K562 (cell line): ENCODE data around the gene WWOX. TPM values are rescaled to one million over a fixed set of nuclear protein-coding genes. Genes with fewer than 3 reads are reported as not detected.

Source experiments
- ATAC-seq: fragments of 200-7000 bp; cut with Tn5 transposase; 3 replicates; pipeline ENCODE4 v1.9.1; 2020; ENCODE audit warnings: moderate library complexity
- BruUV-seq: library from RNA; stranded (reverse); fragments of 400-500 nt; replicated peaks from 2 replicates; lab custom pipeline; 2021; lab: Mats Ljungman, UMichigan
- CTCF ChIA-PET: fragments of 300-600 bp; formaldehyde crosslinking; extraction: SDS; loops from one replicate; lab custom pipeline; 2021; ENCODE audit warnings: low intra/inter-chr PET ratio; lab: Yijun Ruan, JAX
- POLR2A ChIA-PET: fragments of 300-600, 350-650 bp; sonication (Branson Sonifier 250); formaldehyde crosslinking; extraction: SDS; loops from one replicate; lab custom pipeline; 2021; ENCODE audit warnings: antibody characterized with exemption, inconsistent platforms; lab: Yijun Ruan, JAX
- DNase-seq, 4 experiments: peaks; one replicate each; pipeline versions ENCODE4 v3.0.0 to v3.0.0-alpha.2; 2011 to 2018; ENCODE audit warnings: low spot score in 3 of 4, mixed read lengths in 3 of 4; ENCODE audit errors: extremely low read depth in 1 of 4
- FAIRE-seq: peaks from 2 replicates; lab custom pipeline; 2011; peaks lifted over from hg19 to GRCh38; lab: Jason Lieb, UNC
- H2AFZ ChIP-seq: 2 replicates; pipeline ENCODE4 v1.6.0; 2011; ENCODE audit warnings: low read depth, low read length, control low read depth, inconsistent platforms
- H3K27ac ChIP-seq: fragments of 200-600 bp; 3 replicates; pipeline ENCODE4 v1.8.0; 2011; ENCODE audit warnings: low read depth, mild to moderate bottlenecking, control low read depth, inconsistent platforms, low read length, moderate library complexity, mixed read lengths; ENCODE audit errors: extremely low read depth
- H3K27me3 ChIP-seq, 2 experiments: fragments of 300-600 bp in 1 of 2; 2 replicates in 1 of 2; 3 replicates in 1 of 2; pipeline versions ENCODE4 v1.6.0 to v1.8.0; 2011; ENCODE audit warnings: inconsistent platforms in 2 of 2, low read length in 2 of 2, mild to moderate bottlenecking in 1 of 2, mixed read lengths in 1 of 2, moderate library complexity in 1 of 2; ENCODE audit not compliant: control insufficient read depth in 2 of 2, insufficient read depth in 2 of 2
- H3K36me3 ChIP-seq: fragments of 300-600 bp; 3 replicates; pipeline ENCODE4 v1.8.0; 2011; ENCODE audit warnings: mild to moderate bottlenecking, low read length, inconsistent platforms; ENCODE audit not compliant: control insufficient read depth, insufficient read depth
- H3K4me1 ChIP-seq, 2 experiments: fragments of 200-600 bp in 1 of 2; replicated peaks in 1 of 2; 2 replicates in 1 of 2; 3 replicates in 1 of 2; pipeline versions ENCODE4 v1.5.1 to v1.8.0; 2011; ENCODE audit warnings: inconsistent platforms in 2 of 2, low read length in 2 of 2, mild to moderate bottlenecking in 1 of 2, mixed read lengths in 1 of 2, moderate library complexity in 1 of 2; ENCODE audit not compliant: control insufficient read depth in 2 of 2, insufficient read depth in 2 of 2
- H3K4me2 ChIP-seq: 2 replicates; pipeline ENCODE4 v1.6.1; 2011; ENCODE audit warnings: low read length, control low read depth, inconsistent platforms, mixed read lengths; ENCODE audit not compliant: insufficient read depth
- H3K4me3 ChIP-seq: fragments of 200-600 bp; sonication (generic), shearing (Covaris generic); 2 replicates; pipeline ENCODE4 v1.5.1; 2016; ENCODE audit warnings: control low read depth, inconsistent platforms
- H3K79me2 ChIP-seq: fragments of 200-600 bp; 3 replicates; pipeline ENCODE4 v1.8.0; 2011; ENCODE audit warnings: low read length, inconsistent platforms; ENCODE audit not compliant: control insufficient read depth, insufficient read depth
- H3K9ac ChIP-seq, 2 experiments: 2 replicates each; pipeline versions ENCODE4 v1.6.0 to v1.6.1; 2011; ENCODE audit warnings: low read depth in 2 of 2, low read length in 2 of 2, control low read depth in 1 of 2, inconsistent platforms in 1 of 2, mild to moderate bottlenecking in 1 of 2, mixed read lengths in 1 of 2; ENCODE audit not compliant: insufficient read depth in 1 of 2
- H3K9me1 ChIP-seq: one replicate; pipeline ENCODE4 v1.6.0; 2011; ENCODE audit warnings: inconsistent platforms, mild to moderate bottlenecking, low read length, moderate library complexity; ENCODE audit not compliant: control insufficient read depth, insufficient read depth
- H3K9me3 ChIP-seq: replicated peaks from 2 replicates; pipeline ENCODE4 v1.5.1; 2011; ENCODE audit warnings: low read depth, low read length, inconsistent platforms; ENCODE audit not compliant: control insufficient read depth, insufficient read depth
- H4K20me1 ChIP-seq: replicated peaks from 2 replicates; pipeline ENCODE4 v1.6.1; 2011; ENCODE audit warnings: low read length, inconsistent platforms, mixed read lengths; ENCODE audit not compliant: control insufficient read depth, insufficient read depth
- COPS2 ChIP-seq: fragments of 450-650 bp; conservative IDR thresholded peaks from 2 replicates; pipeline ENCODE4 v1.6.1; 2016; ENCODE audit warnings: mild to moderate bottlenecking, moderate library complexity
- DNMT1 ChIP-seq: fragments of 450-650 bp; IDR thresholded peaks from 2 replicates; pipeline ENCODE4 v1.6.1; 2016; ENCODE audit warnings: antibody characterized with exemption, mild to moderate bottlenecking
- E2F6 ChIP-seq, 2 experiments: IDR thresholded peaks; 2 replicates each; pipeline ENCODE4 v1.6.1; 2011; ENCODE audit warnings: borderline replicate concordance in 1 of 2, control low read depth in 1 of 2, low read depth in 1 of 2, low read length in 1 of 2, mild to moderate bottlenecking in 1 of 2, mixed read lengths in 1 of 2, moderate library complexity in 1 of 2; ENCODE audit not compliant: insufficient read depth in 1 of 2, insufficient read length in 1 of 2, poor library complexity in 1 of 2, severe bottlenecking in 1 of 2; ENCODE audit errors: extremely low read depth in 1 of 2
- FOXK1 ChIP-seq: sonication (generic); formaldehyde crosslinking; IDR thresholded peaks from 2 replicates; pipeline ENCODE4 v1.8.0; 2022; ENCODE audit warnings: missing genetic modification reagents, mild to moderate bottlenecking, borderline replicate concordance
- FUS ChIP-seq: fragments of 200-400 bp; formaldehyde crosslinking; optimal IDR thresholded peaks from 2 replicates; pipeline ENCODE3; 2017; ENCODE audit warnings: low read depth, low read length
- HMG20B ChIP-seq: fragments of 250-450 bp; sonication (Bioruptor Pico); IDR thresholded peaks from 2 replicates; pipeline ENCODE4 v1.5.0; 2021; ENCODE audit warnings: mild to moderate bottlenecking
- ILF3 ChIP-seq: fragments of 450-650 bp; IDR thresholded peaks from 2 replicates; pipeline ENCODE4 v1.6.1; 2018; ENCODE audit warnings: antibody characterized with exemption, mild to moderate bottlenecking, moderate library complexity, borderline replicate concordance
- KAT2B ChIP-seq: IDR thresholded peaks from one replicate; pipeline ENCODE4 v1.6.1; 2012; ENCODE audit warnings: low read depth, mild to moderate bottlenecking, control low read depth, inconsistent platforms, low read length, moderate library complexity
- MEF2D ChIP-seq: conservative IDR thresholded peaks from 2 replicates; pipeline ENCODE4 v1.6.1; 2016; ENCODE audit warnings: low read depth, missing genetic modification characterization, missing compliant biosample characterization
- MITF ChIP-seq: IDR thresholded peaks from 2 replicates; pipeline ENCODE4 v1.6.1; 2014; ENCODE audit warnings: antibody characterized with exemption
- NFXL1 ChIP-seq: fragments of 450-650 bp; formaldehyde crosslinking; IDR thresholded peaks from 2 replicates; pipeline ENCODE4 v1.4.0; 2021; ENCODE audit warnings: mild to moderate bottlenecking
- PHF8 ChIP-seq: fragments of 200-600 bp; sonication (generic); IDR thresholded peaks from 2 replicates; pipeline ENCODE4 v1.6.1; 2012; ENCODE audit warnings: mixed run types, mild to moderate bottlenecking, inconsistent platforms, low read length, moderate library complexity, borderline replicate concordance
- PML ChIP-seq: IDR thresholded peaks from 2 replicates; pipeline ENCODE4 v1.6.1; 2012; ENCODE audit warnings: low read length, inconsistent platforms
- SMARCA5 ChIP-seq: fragments of 450-650 bp; IDR thresholded peaks from 2 replicates; pipeline ENCODE4 v1.6.1; 2016
- SUPT5H ChIP-seq: fragments of 450-650 bp; IDR thresholded peaks from 2 replicates; pipeline ENCODE4 v1.6.1; 2016
- TRIM25 ChIP-seq: fragments of 450-650 bp; IDR thresholded peaks from 2 replicates; pipeline ENCODE4 v1.7.0; 2016; ENCODE audit warnings: borderline replicate concordance
- ZNF232 ChIP-seq: sonication (generic); formaldehyde crosslinking; IDR thresholded peaks from 2 replicates; pipeline ENCODE4 v1.8.0; 2022; ENCODE audit warnings: mild to moderate bottlenecking, missing genetic modification reagents
- ZNF696 ChIP-seq: fragments of 250-450 bp; sonication (Bioruptor Pico); conservative IDR thresholded peaks from 2 replicates; pipeline ENCODE4 v1.4.0; 2020; ENCODE audit warnings: mild to moderate bottlenecking, moderate library complexity
- WGBS: fragments of 100-300 bp; shearing (Covaris generic); methylation state at CpG from one replicate; pipeline ENCODE4 v1.1.6; 2016; ENCODE audit warnings: low coverage, mixed read lengths; ENCODE audit not compliant: insufficient coverage; ENCODE audit errors: missing lambda C conversion rate; 5-methylcytosine and 5-hydroxymethylcytosine counted together
- in situ Hi-C: fragments of 300-500 bp; cut with MboI; formaldehyde crosslinking; loops from 4 replicates; pipeline ENCODE4 v1.15.0; 2018; ENCODE audit warnings: inconsistent platforms, mixed read lengths
- intact Hi-C: fragments of 100-400 bp; cut with micrococcal nuclease; formaldehyde crosslinking; loops from 2 replicates; pipeline ENCODE4 v1.14.2; 2022
- polyA plus RNA-seq, 8 experiments: library from polyadenylated mRNA; depleted of rRNA in 4 of 8; stranded (reverse) in 5 of 8; unstranded in 3 of 8; fragments of >200 nt; fragmentation: Nextera tagmentation in 2 of 8; fragmentation: Illumina TruSeq in 1 of 8; extraction: Ambion mirVana in 2 of 8; extraction: Trizol in 1 of 8; gene quantifications; 2 replicates each; pipeline versions ENCODE4 v1.2.1 to v1.2.3, GENCODE V29; 2011 to 2014; ENCODE audit warnings: inconsistent platforms in 1 of 8, missing spikeins in 1 of 8
- total RNA-seq, 7 experiments: library from RNA; depleted of rRNA in 6 of 7; stranded (reverse); fragments of >200 nt in 6 of 7; fragmentation: Illumina TruSeq in 2 of 7; extraction: Trizol in 2 of 7; gene quantifications; 2 replicates each; pipeline versions ENCODE4 v1.2.1 to v1.2.3, GENCODE V29; 2011 to 2021; ENCODE audit warnings: low replicate concordance in 1 of 7

WWOX gene
- total and polyA plus RNA-seq, 9 of the 15 experiments (the other 6 are each of a cell fraction or from before 2014, with no cell fraction given) = 1.6 to 22.7 (median 8.1) TPM

- TF ChIP-seq E2F6 (IDR thresholded peaks at IDR 0.05; ENCODE audit: borderline replicate concordance in 1 of 2, extremely low read depth in 1 of 2, insufficient read depth in 1 of 2, insufficient read length in 1 of 2, low read depth in 1 of 2, low read length in 1 of 2, poor library complexity in 1 of 2, severe bottlenecking in 1 of 2) = no peak
- no peak for TF ChIP-seq SUPT5H
- no peak for TF ChIP-seq KAT2B
Observed at GRCh38 chr16:79114759-79115158, 1015.3 kb downstream of the WWOX start (continued).

- in situ Hi-C loops = no loop called here
- H3K4me1 ChIP-seq = no peaks in the 10 kb centered on the region
- DNase-seq (no peak), FAIRE-seq (no peak), ATAC-seq (no peak)
- no peak overlapping the region for H3K9ac ChIP-seq
- peaks cover 21 to 33% of the 10 kb centered on the region in 2 experiments for H3K27me3 ChIP-seq
- H3K4me2 ChIP-seq = no peak overlapping the region
- H4K20me1 ChIP-seq = no peaks in the 10 kb centered on the region
- ChIA-PET POLR2A (no interaction called here), CTCF (no interaction called here)
- no peak overlapping the region for H3K27ac ChIP-seq
- H3K4me3 ChIP-seq = no peak overlapping the region
- BruUV-seq = no TSS peak
- no peaks in the 10 kb centered on the region for H3K9me3 ChIP-seq
- H3K79me2 ChIP-seq = no peaks in the 10 kb centered on the region
- H3K9me1 ChIP-seq = no peaks in the 10 kb centered on the region
- 1% methylated on average over 12 of the region's 12 CpGs for WGBS
- no peaks in the 10 kb centered on the region for H3K36me3 ChIP-seq
- intact Hi-C loops = no loop called here
- no peak overlapping the region for H2AFZ ChIP-seq
- TF ChIP-seq FOXK1 (CRISPR knock-in tag) = no peak
- TF ChIP-seq ILF3 = no peak
- TF ChIP-seq MITF = no peak
- no peak for TF ChIP-seq ZNF232 (CRISPR knock-in tag)
- no peak for TF ChIP-seq PHF8
- no peak for TF ChIP-seq ZNF696 (CRISPR knock-in tag)
- TF ChIP-seq COPS2 = no peak
- TF ChIP-seq E2F6 (IDR thresholded peaks at IDR 0.05; ENCODE audit: borderline replicate concordance in 1 of 2, extremely low read depth in 1 of 2, insufficient read depth in 1 of 2, insufficient read length in 1 of 2, low read depth in 1 of 2, low read length in 1 of 2, poor library complexity in 1 of 2, severe bottlenecking in 1 of 2) = no peak
- TF ChIP-seq PML = no peak
- no peak for TF ChIP-seq HMG20B (CRISPR knock-in tag)
- no peak for TF ChIP-seq NFXL1 (CRISPR knock-in tag)
- no peak for TF ChIP-seq FUS
- no peak for TF ChIP-seq DNMT1
- TF ChIP-seq TRIM25 = no peak
- TF ChIP-seq SMARCA5 = no peak
- no peak for TF ChIP-seq MEF2D (tag)
Observed at GRCh38 chr16:79121906-79122305, 1022.5 kb downstream of the WWOX start.
